BJ (cell line): Measurements from ENCODE around the gene TACC2. TPM values are rescaled to one million over a fixed set of nuclear protein-coding genes. Genes with fewer than 3 reads are reported as not detected.

ENCODE experiments used
- CTCF ChIA-PET: fragments of 350-600 bp; formaldehyde crosslinking; extraction: SDS; loops from one replicate; lab custom pipeline; 2021; ENCODE audit warnings: antibody characterized with exemption, inconsistent platforms; lab: Yijun Ruan, JAX
- POLR2A ChIA-PET: fragments of 300-600 bp; sonication (Branson Sonifier 250); formaldehyde crosslinking; extraction: SDS; loops from one replicate; lab custom pipeline; 2021; ENCODE audit warnings: antibody characterized with exemption; lab: Charles Lee
- DNase-seq: peaks from one replicate; pipeline ENCODE4 v3.0.0-alpha.2; 2011; ENCODE audit warnings: low read depth
- H3K27me3 ChIP-seq: 2 replicates; pipeline ENCODE4 v1.6.0; 2011; ENCODE audit warnings: low read length; ENCODE audit not compliant: control insufficient read depth, insufficient read depth
- H3K36me3 ChIP-seq: 2 replicates; pipeline ENCODE4 v1.5.1; 2011; ENCODE audit warnings: low read length; ENCODE audit not compliant: control insufficient read depth, insufficient read depth
- H3K4me3 ChIP-seq: 2 replicates; pipeline ENCODE4 v1.5.1; 2011; ENCODE audit warnings: low read depth, mild to moderate bottlenecking, control low read depth, low read length
- CTCF ChIP-seq: IDR thresholded peaks from 2 replicates; pipeline ENCODE4 v1.5.1; 2011; ENCODE audit warnings: low read depth, mild to moderate bottlenecking, control low read depth, inconsistent platforms, low read length, moderate library complexity; ENCODE audit not compliant: insufficient read depth
- polyA plus RNA-seq: library from polyadenylated mRNA; depleted of rRNA; stranded (reverse); fragments of >200 nt; gene quantifications from 2 replicates; pipeline ENCODE4 v1.2.3, GENCODE V29; 2011

The TACC2 gene
- polyA plus RNA-seq, 1 experiment, result 10.4 TPM

DNA sequence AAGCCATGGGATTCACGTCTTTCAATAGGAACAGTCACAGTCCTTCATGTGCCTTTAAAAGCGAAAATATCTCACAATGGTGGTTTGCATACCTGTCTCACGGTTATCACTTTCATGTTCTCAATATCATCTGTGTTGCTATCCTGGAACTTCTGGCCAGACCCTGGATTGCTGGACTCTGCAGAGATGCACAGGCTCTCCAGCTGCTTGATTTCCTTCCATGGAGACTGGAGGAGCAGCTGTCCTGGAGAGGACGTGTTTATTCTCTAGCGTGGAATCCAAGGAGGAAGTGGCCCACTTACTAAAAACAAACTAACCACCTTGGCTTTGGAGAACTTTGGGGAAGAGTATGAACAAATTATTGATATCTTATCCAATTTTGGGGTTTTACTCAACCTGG is 298.6 kb downstream of the TACC2 start:
- H3K4me3 ChIP-seq, result no peak overlapping the region
- POLR2A ChIA-PET, result no interaction called here
- H3K27me3 ChIP-seq, result peaks cover 3% of the 10 kb centered on the region
- CTCF ChIA-PET, result interaction anchor here (1.0 to 5.2 kb wide), 5 partner anchors 10 to 278 kb away, joined by 4 to 25 read pairs (median 5); no protein-coding TSS in a partner anchor
- H3K36me3 ChIP-seq, result no peaks in the 10 kb centered on the region
- no peak for TF ChIP-seq CTCF
- no peak for DNase-seq

DNA sequence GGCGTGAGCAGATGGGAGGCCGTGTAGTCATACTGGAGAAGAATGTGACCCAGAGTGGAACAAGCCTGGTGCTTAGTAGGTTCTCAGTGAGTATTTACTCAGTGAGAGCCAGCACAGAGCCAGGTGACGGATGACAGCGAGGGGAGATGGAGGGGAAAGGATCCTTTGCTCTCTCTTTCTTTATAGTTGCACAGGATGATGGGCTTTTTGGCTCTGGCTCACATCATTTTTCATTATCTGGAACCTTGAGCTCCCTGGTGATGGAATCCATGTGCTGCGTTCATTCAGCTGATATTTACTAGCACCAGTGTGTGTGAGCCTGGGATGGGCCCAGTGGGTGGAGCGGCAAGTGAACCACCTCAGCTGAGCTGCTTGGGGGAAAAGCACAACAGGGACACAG is 299.3 kb downstream of the TACC2 start:
- no peak for DNase-seq
- POLR2A ChIA-PET, result no interaction called here
- Histone ChIP-seq H3K27me3 (peaks cover 3% of the 10 kb centered on the region), H3K36me3 (no peaks in the 10 kb centered on the region), H3K4me3 (no peak overlapping the region)
- no peak for TF ChIP-seq CTCF
- CTCF ChIA-PET, result interaction anchor here (0.5 to 5.2 kb wide), 4 partner anchors 10 to 517 kb away, joined by 3 to 25 read pairs (median 14); no protein-coding TSS in a partner anchor

- H3K4me3 ChIP-seq, result no peak overlapping the region
- ChIA-PET CTCF (interaction anchor here (1.0 to 5.2 kb wide), 4 partner anchors 9 to 277 kb away, joined by 5 to 25 read pairs (median 14); no protein-coding TSS in a partner anchor), POLR2A (no interaction called here)
- DNase-seq, result no peak
- peaks cover 3% of the 10 kb centered on the region for H3K27me3 ChIP-seq
- TF ChIP-seq CTCF, result no peak
- H3K36me3 ChIP-seq, result no peaks in the 10 kb centered on the region
These were observed 300.0 kb downstream of the TACC2 start for GRCh38 chr10:122288917-122289316.

DNA sequence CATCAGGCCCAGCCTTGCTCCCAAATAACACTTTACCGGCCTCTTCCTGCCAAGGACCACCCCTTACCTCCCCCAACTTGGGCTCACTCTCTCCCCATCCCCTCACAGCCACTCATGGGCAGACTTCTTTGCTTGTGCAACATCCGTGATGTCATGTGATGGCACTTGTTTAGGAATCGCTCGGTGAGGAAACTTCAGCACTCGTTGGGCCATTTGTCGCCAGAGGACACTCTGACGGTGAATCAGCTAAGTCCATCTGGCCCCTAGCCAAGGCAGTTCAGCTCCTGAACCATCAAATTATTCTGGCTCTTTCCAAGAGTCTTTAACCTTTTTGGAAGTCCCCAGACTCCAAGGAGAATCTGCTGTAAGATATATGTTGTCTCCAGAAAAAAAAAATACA is 301.4 kb downstream of the TACC2 start:
- H3K27me3 ChIP-seq, result peaks cover 6% of the 10 kb centered on the region
- ChIA-PET POLR2A (no interaction called here), CTCF (interaction anchor here (1.1 to 5.2 kb wide), 3 partner anchors 8 to 275 kb away, joined by 3 to 25 read pairs (median 5); no protein-coding TSS in a partner anchor)
- no peaks in the 10 kb centered on the region for H3K36me3 ChIP-seq
- TF ChIP-seq CTCF, result no peak
- no peak overlapping the region for H3K4me3 ChIP-seq
- no peak for DNase-seq

GRCh38 chr10:122290833-122291532 is 302.0 kb downstream of the TACC2 start:
- DNase-seq, result no peak
- Histone ChIP-seq H3K36me3 (no peaks in the 10 kb centered on the region), H3K4me3 (no peak overlapping the region), H3K27me3 (peaks cover 6% of the 10 kb centered on the region)
- ChIA-PET POLR2A (no interaction called here), CTCF (interaction anchor here (1.0 to 1.9 kb wide), 4 partner anchors 11 to 275 kb away, joined by 3 to 5 read pairs (median 4); no protein-coding TSS in a partner anchor)
- no peak for TF ChIP-seq CTCF
